Common myeloid progenitor, CD34-positive (primary cell): ENCODE measurements around the gene PCNX4. TPM values are rescaled to one million over a fixed set of nuclear protein-coding genes. Genes with fewer than 3 reads are reported as not detected.
"Not testable (repeated sequence)": the region's sequence is repeated elsewhere in the genome, so short reads cannot be mapped to it uniquely, and the experiment has no call there.

Source experiments
- CTCF ChIA-PET: fragments of 350-600 bp; sonication (Branson Sonifier 250); formaldehyde crosslinking; loops from one replicate; lab custom pipeline; 2021; ENCODE audit warnings: antibody characterized with exemption; lab: Charles Lee
- POLR2A ChIA-PET: fragments of 350-600 bp; sonication (Branson Sonifier 250); formaldehyde crosslinking; loops from one replicate; lab custom pipeline; 2021; ENCODE audit warnings: antibody characterized with exemption; lab: Charles Lee
- DNase-seq, 3 donors: peaks; one replicate each; pipeline versions ENCODE4 v3.0.0 to v3.0.0-alpha.2; 2013
- H3K27ac ChIP-seq, 2 experiments: 1 replicate in 1 of 2; 2 replicates in 1 of 2; pipeline ENCODE4 v1.7.0; 2013; ENCODE audit warnings: inconsistent platforms in 2 of 2, low read length in 2 of 2, mild to moderate bottlenecking in 2 of 2, low read depth in 1 of 2, moderate library complexity in 1 of 2; ENCODE audit not compliant: severe bottlenecking in 2 of 2, insufficient read depth in 1 of 2, poor library complexity in 1 of 2
- H3K27me3 ChIP-seq, 5 experiments: replicated peaks in 2 of 5; 1 replicate in 3 of 5; 2 replicates in 2 of 5; pipeline versions ENCODE4 v1.6.1 to v1.7.0; 2013; ENCODE audit warnings: low read length in 4 of 5, mild to moderate bottlenecking in 2 of 5, moderate library complexity in 2 of 5, inconsistent platforms in 1 of 5; ENCODE audit not compliant: insufficient read depth in 5 of 5, control insufficient read depth in 4 of 5
- H3K36me3 ChIP-seq, 4 experiments: 1 replicate in 2 of 4; 2 replicates in 2 of 4; pipeline versions ENCODE4 v1.6.1 to v1.7.0; 2013; ENCODE audit warnings: low read length in 3 of 4, control low read depth in 1 of 4, mild to moderate bottlenecking in 1 of 4; ENCODE audit not compliant: control insufficient read depth in 4 of 4, insufficient read depth in 4 of 4
- H3K4me1 ChIP-seq, 4 experiments: 1 replicate in 3 of 4; 2 replicates in 1 of 4; pipeline versions ENCODE4 v1.6.1 to v1.7.1; 2013; ENCODE audit warnings: low read length in 3 of 4, mild to moderate bottlenecking in 3 of 4, control low read depth in 1 of 4, inconsistent platforms in 1 of 4, moderate library complexity in 1 of 4; ENCODE audit not compliant: control insufficient read depth in 4 of 4, insufficient read depth in 4 of 4; ENCODE audit errors: control extremely low read depth in 1 of 4
- H3K4me3 ChIP-seq, 7 experiments: 1 replicate in 4 of 7; 2 replicates in 3 of 7; pipeline versions ENCODE4 v1.5.1 to v1.7.0; 2013; ENCODE audit warnings: mild to moderate bottlenecking in 7 of 7, low read length in 6 of 7, moderate library complexity in 6 of 7, inconsistent platforms in 2 of 7, low read depth in 2 of 7, control low read depth in 1 of 7; ENCODE audit not compliant: insufficient read depth in 4 of 7, control insufficient read depth in 1 of 7; ENCODE audit errors: extremely low read depth in 1 of 7
- H3K9me3 ChIP-seq, 5 experiments: 1 replicate in 4 of 5; 2 replicates in 1 of 5; pipeline versions ENCODE4 v1.6.1 to v1.7.1; 2013; ENCODE audit warnings: low read length in 4 of 5, mild to moderate bottlenecking in 2 of 5, inconsistent platforms in 1 of 5, low read depth in 1 of 5, moderate library complexity in 1 of 5; ENCODE audit not compliant: control insufficient read depth in 4 of 5, insufficient read depth in 2 of 5; ENCODE audit errors: control extremely low read depth in 1 of 5
- WGBS: methylation state at CpG from one replicate; pipeline ENCODE4 v1.1.5; 2013; ENCODE audit not compliant: insufficient coverage; 5-methylcytosine and 5-hydroxymethylcytosine counted together
- polyA plus RNA-seq: library from polyadenylated mRNA; unstranded; fragments of 120-200 nt; gene quantifications from one replicate; pipeline ENCODE4 v1.2.1, GENCODE V29; 2013

The PCNX4 gene
- 55.3 TPM for polyA plus RNA-seq

DNA sequence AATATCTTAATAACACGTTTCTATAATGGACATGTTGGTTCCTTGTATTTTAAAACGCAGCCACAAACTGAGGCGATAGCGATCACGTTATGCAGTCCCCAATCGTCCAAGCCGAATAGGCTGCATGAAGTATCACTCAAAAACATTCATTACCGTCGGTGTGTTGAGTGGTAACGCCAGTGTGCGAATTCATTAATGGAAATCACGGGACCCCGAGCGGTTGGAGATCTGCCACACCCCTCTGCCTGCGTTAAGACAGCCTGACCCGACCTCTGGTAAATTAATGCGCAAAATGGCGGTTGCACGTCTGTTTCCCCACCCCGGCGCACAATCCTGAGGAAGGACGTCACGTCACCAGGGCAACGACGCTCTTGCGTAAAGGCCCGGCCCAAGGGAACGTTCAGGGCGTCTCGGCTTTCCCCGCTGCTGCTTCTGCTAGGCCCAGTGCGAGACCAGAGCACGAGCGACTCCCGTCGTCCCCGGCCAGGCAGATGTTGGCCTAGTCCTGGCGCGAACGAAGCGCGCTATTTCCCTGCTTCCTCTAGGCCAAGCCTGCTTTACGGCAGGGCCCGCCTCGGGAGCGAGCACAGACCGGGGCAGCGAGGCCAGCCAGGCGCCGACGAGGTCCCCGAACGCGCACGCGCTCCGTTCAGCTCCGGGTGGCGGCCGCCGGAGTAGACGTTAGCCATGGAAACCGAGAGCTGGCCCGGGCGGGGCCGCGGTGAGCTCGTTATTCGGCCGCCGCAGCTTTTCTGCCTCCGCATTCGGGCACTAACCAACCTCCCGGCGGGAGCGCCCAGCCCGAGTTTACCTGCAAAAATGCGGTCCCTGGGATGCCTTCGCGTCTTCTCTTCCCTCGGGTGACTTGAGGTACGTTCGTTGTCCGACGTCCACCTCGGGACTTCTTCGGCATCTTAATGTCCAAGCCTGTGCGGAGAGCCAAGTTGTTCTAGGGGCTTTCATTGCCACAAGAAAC, at the start of gene PCNX4:
TSS of gene PCNX4 (plus strand) at position 374 of the 976 bp plus-strand sequence. CDS start 15,716 bp downstream, outside the sequence.
- peak; percentile 99 to 100 (median 99) for DNase-seq
- H3K27ac ChIP-seq: peak within 1 kb of the TSS; percentile 97 to 99
- peak within 1 kb of the TSS; percentile 77 to 99 (median 97) for H3K4me3 ChIP-seq
- 0% methylated on average over 81 of the region's 88 CpGs for WGBS
- no peaks in the 10 kb centered on the region for H3K9me3 ChIP-seq
- H3K27me3 ChIP-seq: no peaks in the 10 kb centered on the region
- ChIA-PET POLR2A (interaction anchor here (1.1 to 1.4 kb wide), 3 partner anchors 9 to 157 kb away, joined by 4 to 6 read pairs (median 4); partner anchors contain the start of genes DHRS7 and PPM1A), CTCF (interaction anchor here (0.8 to 2.4 kb wide), 11 partner anchors 12 to 199 kb away, joined by 3 to 10 read pairs (median 3); partner anchors contain the start of gene DHRS7)
- H3K36me3 ChIP-seq: no peaks in the 10 kb centered on the region
- peaks cover 3 to 25% (median 19%) of the 10 kb centered on the region in 4 experiments for H3K4me1 ChIP-seq

DNA sequence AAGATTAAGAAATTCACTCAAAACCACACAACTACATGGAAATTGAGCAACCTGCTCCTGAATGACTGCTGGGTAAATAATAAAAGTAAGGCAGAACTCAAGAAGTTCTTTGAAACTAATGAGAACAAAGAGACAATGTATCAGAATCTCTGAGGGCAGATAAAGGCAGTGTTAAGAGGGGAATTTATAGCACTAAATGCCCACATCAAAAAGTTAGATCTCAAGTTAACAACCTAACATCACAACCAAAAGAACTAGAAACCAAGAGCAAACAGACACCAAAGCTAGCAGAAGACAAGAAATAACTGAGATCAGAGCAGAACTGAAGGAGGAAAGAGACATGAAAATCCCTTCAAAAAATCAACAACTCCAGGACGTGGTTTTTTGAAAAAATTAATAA, 43.7 kb upstream of the PCNX4 start:
- H3K4me1 ChIP-seq, H3K27me3 ChIP-seq, POLR2A ChIA-PET, H3K4me3 ChIP-seq, H3K9me3 ChIP-seq, DNase-seq, CTCF ChIA-PET, H3K36me3 ChIP-seq, H3K27ac ChIP-seq: not testable (repeated sequence)
- no CpG with 5 or more reads among the region's 1 CpG for WGBS

DNA sequence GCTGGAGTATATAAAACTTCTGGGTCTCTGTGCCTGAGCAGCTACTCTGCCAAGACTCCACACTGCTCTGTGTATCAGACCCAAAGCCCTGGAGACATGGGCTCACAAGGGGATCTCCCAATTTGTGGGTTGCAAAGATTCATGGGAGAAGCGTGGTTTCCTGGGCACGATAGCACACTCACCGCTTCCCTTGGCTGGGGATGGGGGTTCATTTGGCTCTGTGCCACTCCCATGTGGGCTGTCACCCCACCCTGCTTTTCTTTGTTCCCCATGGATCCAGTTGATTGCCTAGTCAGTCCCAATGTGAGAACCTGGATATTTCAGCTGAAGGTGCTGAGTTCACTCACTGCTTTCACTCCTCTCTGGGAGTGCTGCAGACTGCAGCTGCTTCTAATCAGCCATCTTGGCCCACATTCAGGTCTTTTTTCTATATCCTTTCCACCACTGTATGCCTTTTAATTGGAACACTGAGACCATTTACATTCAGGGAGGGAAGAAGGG, 40.0 kb upstream of the PCNX4 start:
- ChIA-PET CTCF (interaction anchor here (0.9 to 1.3 kb wide), 2 partner anchors 132 to 133 kb away, joined by 4 read pairs; no protein-coding TSS in a partner anchor), POLR2A (no interaction called here)
- Histone ChIP-seq H3K27me3 (peaks cover 0 to 2% (median 0%) of the 10 kb centered on the region in 5 experiments), H3K4me3 (peak overlapping the region in 2 of 7 experiments; percentile 14 to 19), H3K9me3 (peaks cover 0 to 2% (median 0%) of the 10 kb centered on the region in 5 experiments), H3K36me3 (no peaks in the 10 kb centered on the region), H3K4me1 (peaks cover 0 to 9% (median 3%) of the 10 kb centered on the region in 4 experiments), H3K27ac (no peak overlapping the region)
- 8% methylated on average over 2 of the region's 3 CpGs for WGBS
- DNase-seq: peak in 2 of 3 donors; percentile 62 to 63

DNA sequence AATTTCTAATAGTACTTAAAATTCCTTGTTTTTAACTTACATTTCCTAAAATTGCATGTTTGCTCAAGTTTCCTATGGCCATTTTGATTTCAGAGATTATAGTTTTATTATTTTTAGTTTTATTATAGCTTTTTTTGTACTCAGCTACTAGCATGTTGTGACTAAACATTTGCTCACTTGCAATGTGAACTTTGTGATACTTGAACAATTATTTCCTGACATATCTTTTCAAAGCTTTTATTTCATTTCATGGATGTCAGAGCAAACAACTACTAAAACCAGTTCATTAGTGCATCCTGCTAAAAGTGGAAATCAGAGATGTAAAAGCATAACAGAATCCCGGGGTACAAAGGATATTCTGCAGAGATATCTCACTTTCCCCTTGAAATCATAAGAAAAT, 33.6 kb upstream of the PCNX4 start:
- Histone ChIP-seq H3K4me1 (no peaks in the 10 kb centered on the region), H3K9me3 (peaks cover 0 to 2% (median 0%) of the 10 kb centered on the region in 5 experiments), H3K4me3 (no peak overlapping the region), H3K36me3 (no peaks in the 10 kb centered on the region), H3K27me3 (no peaks in the 10 kb centered on the region), H3K27ac (no peak overlapping the region)
- no peak for DNase-seq
- ChIA-PET POLR2A (no interaction called here), CTCF (interaction anchor here (1.0 to 1.2 kb wide), 4 partner anchors 25 to 130 kb away, joined by 3 to 4 read pairs (median 4); no protein-coding TSS in a partner anchor)
- WGBS: no CpG with 5 or more reads among the region's 1 CpG

DNA sequence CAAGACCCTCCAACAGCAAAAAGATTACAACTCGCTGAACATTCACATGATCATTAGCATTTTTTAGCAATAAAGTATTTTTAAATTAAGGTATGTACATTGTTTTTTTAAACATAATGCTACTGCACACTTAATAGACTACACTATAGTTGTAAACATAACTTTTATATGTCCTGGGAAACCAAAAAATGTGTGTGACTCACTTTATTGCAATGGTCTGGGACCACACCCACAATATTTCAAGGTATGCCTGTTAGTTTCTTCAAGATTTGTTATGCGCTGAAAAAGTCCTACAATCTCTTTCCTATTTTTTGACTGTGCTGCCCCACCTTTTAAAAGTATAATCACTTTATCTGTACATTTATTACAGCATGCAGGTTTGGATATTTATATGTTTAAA, 30.4 kb upstream of the PCNX4 start:
- H3K9me3 ChIP-seq: no peaks in the 10 kb centered on the region
- H3K36me3 ChIP-seq: no peaks in the 10 kb centered on the region
- no peak overlapping the region for H3K27ac ChIP-seq
- WGBS: no CpG with 5 or more reads among the region's 2 CpGs
- ChIA-PET POLR2A (no interaction called here), CTCF (interaction anchor here (1.8 to 2.2 kb wide), 2 partner anchors 121 to 123 kb away, joined by 5 to 20 read pairs; no protein-coding TSS in a partner anchor)
- no peaks in the 10 kb centered on the region for H3K4me1 ChIP-seq
- H3K27me3 ChIP-seq: no peaks in the 10 kb centered on the region
- no peak overlapping the region for H3K4me3 ChIP-seq
- no peak for DNase-seq

DNA sequence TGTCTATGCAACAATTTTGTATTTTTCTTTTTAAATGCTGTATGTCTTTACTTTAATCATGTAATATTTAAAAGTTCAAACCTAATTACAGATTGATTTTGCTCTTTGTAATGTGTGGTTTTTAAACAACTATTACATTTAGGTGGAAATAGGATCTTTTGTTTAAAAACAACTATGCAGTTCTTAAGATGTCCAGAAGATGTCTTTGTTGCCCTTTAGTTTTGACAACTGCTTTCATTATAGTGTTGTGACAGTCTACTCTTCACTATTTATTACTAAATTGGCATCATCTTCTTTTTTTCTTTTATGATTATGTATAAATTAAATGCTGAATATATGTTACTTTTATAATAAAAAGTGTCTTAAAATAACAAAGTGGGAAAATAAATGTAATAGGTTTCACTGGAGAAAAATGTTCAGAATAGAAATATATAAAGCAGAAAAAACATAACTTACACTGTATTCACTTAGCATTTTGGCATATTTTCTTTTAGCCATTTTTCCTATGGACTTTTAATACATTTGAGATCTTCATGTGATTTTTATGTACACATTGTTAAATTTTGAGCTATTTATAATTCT, 27.1 kb upstream of the PCNX4 start:
- Histone ChIP-seq H3K4me3 (no peak overlapping the region), H3K4me1 (no peaks in the 10 kb centered on the region), H3K36me3 (no peaks in the 10 kb centered on the region), H3K9me3 (no peaks in the 10 kb centered on the region), H3K27me3 (no peaks in the 10 kb centered on the region), H3K27ac (no peak overlapping the region)
- ChIA-PET POLR2A (no interaction called here), CTCF (interaction anchor here (1.2 to 7.1 kb wide), 7 partner anchors 9 to 498 kb away, joined by 3 to 124 read pairs (median 5); partner anchors contain the start of gene DHRS7)
- peak; percentile 48 to 59 (median 53) for DNase-seq
